DLD1 (cell line): Measurements from ENCODE around the gene SLC24A5.

ENCODE experiments used
- in situ Hi-C: cut with HindIII; loops from 2 replicates; pipeline ENCODE4 v1.10.0; 2017; ENCODE audit warnings: low sequenced_read_pairs

The SLC24A5 gene

GRCh38 chr15:48109856-48110531 is 10.8 kb upstream of the SLC24A5 start:
- in situ Hi-C loops = no loop called here

GRCh38 chr15:48112242-48112641 is 8.5 kb upstream of the SLC24A5 start:
- in situ Hi-C loops = no loop called here

- in situ Hi-C loops = no loop called here
These were observed 1.5 kb upstream of the SLC24A5 start for GRCh38 chr15:48119277-48119676.

GRCh38 chr15:48121849-48122248 is 1.1 kb downstream of the SLC24A5 start:
- in situ Hi-C loops = no loop called here

- in situ Hi-C loops = no loop called here
These were observed 6.0 kb downstream of the SLC24A5 start for GRCh38 chr15:48126667-48127355.

- in situ Hi-C loops = no loop called here
These were observed 10.5 kb downstream of the SLC24A5 start for GRCh38 chr15:48131324-48131723.

- in situ Hi-C loops = no loop called here
These were observed 12.1 kb downstream of the SLC24A5 start for GRCh38 chr15:48132874-48133273.

GRCh38 chr15:48143856-48144255 is 23.1 kb downstream of the SLC24A5 start:
- in situ Hi-C loops = no loop called here

- in situ Hi-C loops = no loop called here
These were observed 24.1 kb downstream of the SLC24A5 start for GRCh38 chr15:48144889-48145288.

- in situ Hi-C loops = no loop called here
These were observed 25.1 kb downstream of the SLC24A5 start for GRCh38 chr15:48145923-48146322.

- in situ Hi-C loops = no loop called here
These were observed 26.6 kb downstream of the SLC24A5 start for GRCh38 chr15:48147358-48147757.

GRCh38 chr15:48149858-48150257 is 29.1 kb downstream of the SLC24A5 start:
- in situ Hi-C loops = no loop called here

GRCh38 chr15:48153526-48153925 is 32.7 kb downstream of the SLC24A5 start:
- in situ Hi-C loops = no loop called here

GRCh38 chr15:48168616-48169015 is 47.8 kb downstream of the SLC24A5 start:
- in situ Hi-C loops = no loop called here

GRCh38 chr15:48170981-48171380 is 50.2 kb downstream of the SLC24A5 start:
- in situ Hi-C loops = no loop called here

GRCh38 chr15:48175126-48175525 is 54.3 kb downstream of the SLC24A5 start:
- in situ Hi-C loops = no loop called here

GRCh38 chr15:48176112-48176511 is 55.3 kb downstream of the SLC24A5 start:
- in situ Hi-C loops = no loop called here

- in situ Hi-C loops = no loop called here
These were observed 56.2 kb downstream of the SLC24A5 start for GRCh38 chr15:48176957-48177356.

- in situ Hi-C loops = no loop called here
These were observed 56.6 kb downstream of the SLC24A5 start for GRCh38 chr15:48177383-48177765.

GRCh38 chr15:48177766-48178647 is 57.2 kb downstream of the SLC24A5 start, which contains the start of gene MYEF2:
Gene MYEF2 (minus strand): TSS chr15:48178295. CDS start chr15:48178237, 58 bp downstream.
- in situ Hi-C loops = no loop called here

GRCh38 chr15:48178648-48178931 is 57.8 kb downstream of the SLC24A5 start:
- in situ Hi-C loops = no loop called here

- in situ Hi-C loops = no loop called here
These were observed 62.0 kb downstream of the SLC24A5 start for GRCh38 chr15:48182749-48183148.
